Uterus (tissue), 2 donors: Measurements from ENCODE around the gene PAM16.

Experiments
- POLR2A ChIP-seq, 2 donors: fragments of 450-650 bp; IDR thresholded peaks; one replicate each; pipeline ENCODE4 v1.6.1; 2016; ENCODE audit warnings: antibody characterized with exemption in 2 of 2, mild to moderate bottlenecking in 1 of 2, moderate library complexity in 1 of 2
- TF ChIP-seq, protein P1 (sequence below), 4 experiments: fragments of 200-600 bp in 2 of 4; fragments of 450-650 bp in 2 of 4; sonication (generic) in 2 of 4; IDR thresholded peaks; one replicate each; pipeline ENCODE4 v1.5.1; 2016 to 2019; ENCODE audit warnings: antibody characterized with exemption in 4 of 4, mild to moderate bottlenecking in 2 of 4, moderate library complexity in 1 of 4

DNA sequence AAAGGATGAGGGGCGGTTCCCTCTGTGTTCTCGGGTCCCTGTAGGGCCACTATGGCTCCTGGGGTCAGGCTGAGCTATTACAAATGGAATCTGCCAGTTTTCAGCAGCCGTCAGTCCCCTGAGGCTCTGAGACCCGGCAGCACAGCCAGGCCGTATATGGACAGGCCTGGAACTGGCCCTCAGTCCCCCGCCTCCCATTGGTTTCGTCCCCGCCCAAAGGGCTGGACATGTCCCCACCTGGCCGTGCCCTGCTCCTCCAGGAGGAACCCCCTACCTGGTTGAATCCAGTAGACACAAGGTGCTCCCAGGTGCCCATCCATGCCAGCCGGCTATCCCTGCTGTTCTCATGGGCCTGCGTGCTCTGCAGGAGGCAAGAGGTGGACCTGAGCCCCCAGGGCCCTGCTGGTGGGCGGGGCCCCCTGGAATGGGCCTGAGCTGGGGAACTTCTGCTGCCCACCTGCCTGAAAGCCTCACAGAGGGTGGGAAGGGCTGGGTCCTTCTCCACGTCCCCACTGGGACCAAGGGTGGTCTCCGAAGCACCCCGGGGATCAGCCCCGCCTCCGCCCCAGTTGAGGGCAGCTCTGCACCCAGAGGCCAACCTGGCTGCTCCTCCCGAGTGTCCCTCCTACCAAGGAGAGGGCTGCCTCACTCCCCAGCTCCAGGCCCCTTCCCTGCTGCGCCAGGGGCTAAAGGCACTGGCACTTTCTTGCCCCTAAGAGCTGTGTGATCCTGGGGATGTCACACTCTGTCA, 37.3 kb upstream of the PAM16 start:
- TF ChIP-seq, protein P1, sequence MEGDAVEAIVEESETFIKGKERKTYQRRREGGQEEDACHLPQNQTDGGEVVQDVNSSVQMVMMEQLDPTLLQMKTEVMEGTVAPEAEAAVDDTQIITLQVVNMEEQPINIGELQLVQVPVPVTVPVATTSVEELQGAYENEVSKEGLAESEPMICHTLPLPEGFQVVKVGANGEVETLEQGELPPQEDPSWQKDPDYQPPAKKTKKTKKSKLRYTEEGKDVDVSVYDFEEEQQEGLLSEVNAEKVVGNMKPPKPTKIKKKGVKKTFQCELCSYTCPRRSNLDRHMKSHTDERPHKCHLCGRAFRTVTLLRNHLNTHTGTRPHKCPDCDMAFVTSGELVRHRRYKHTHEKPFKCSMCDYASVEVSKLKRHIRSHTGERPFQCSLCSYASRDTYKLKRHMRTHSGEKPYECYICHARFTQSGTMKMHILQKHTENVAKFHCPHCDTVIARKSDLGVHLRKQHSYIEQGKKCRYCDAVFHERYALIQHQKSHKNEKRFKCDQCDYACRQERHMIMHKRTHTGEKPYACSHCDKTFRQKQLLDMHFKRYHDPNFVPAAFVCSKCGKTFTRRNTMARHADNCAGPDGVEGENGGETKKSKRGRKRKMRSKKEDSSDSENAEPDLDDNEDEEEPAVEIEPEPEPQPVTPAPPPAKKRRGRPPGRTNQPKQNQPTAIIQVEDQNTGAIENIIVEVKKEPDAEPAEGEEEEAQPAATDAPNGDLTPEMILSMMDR (IDR thresholded peaks at IDR 0.05) = no peak
- no peak for TF ChIP-seq POLR2A (IDR thresholded peaks at IDR 0.05)
